GM20000 (cell line): ENCODE results near the gene IL18RAP.

Source experiments
- DNase-seq: peaks from one replicate; pipeline ENCODE4 v3.0.0; 2012; ENCODE audit warnings: low spot score
- TF ChIP-seq, protein P1 (sequence below): IDR thresholded peaks from 2 replicates; pipeline ENCODE4 v1.5.1; 2012; ENCODE audit warnings: mild to moderate bottlenecking, control low read depth; ENCODE audit errors: extremely low read depth, missing control alignments

Gene IL18RAP

DNA sequence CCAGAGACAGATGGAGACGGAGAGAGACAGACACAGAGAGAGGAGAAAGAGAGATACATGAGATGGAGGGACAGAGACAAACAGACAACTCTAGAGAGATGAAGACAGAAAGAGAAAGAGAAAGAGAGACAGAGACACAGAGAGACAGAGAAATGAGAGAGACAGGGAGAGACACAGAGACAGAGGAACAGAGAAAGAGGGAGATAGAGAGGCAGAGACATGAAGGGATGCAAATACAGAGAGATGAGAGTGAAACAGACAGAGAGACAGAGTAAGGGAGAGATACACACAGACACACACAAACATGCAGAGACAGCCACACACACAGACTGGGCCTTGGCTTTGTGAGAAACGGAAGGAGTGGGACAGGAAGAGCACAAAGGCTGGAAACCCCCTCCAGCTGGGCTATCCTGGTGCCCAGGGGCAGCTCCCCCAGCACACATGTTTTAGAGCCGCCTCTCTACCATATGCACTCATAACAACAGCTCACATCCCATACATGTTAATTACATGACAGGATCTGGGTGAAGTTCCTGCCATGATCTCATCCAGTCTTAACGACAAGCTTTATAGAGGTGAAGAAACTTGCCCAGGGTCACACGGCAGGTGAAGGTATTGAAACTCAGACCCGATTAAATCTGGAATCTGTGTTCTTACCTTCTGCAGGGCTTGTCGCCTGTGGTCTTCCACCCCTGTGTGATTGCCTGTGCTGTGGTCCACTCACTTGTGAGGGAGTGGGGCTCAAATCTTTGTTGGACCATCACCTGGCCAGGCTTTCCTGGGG lies 35.0 kb upstream of the IL18RAP start:
- TF ChIP-seq, protein P1, sequence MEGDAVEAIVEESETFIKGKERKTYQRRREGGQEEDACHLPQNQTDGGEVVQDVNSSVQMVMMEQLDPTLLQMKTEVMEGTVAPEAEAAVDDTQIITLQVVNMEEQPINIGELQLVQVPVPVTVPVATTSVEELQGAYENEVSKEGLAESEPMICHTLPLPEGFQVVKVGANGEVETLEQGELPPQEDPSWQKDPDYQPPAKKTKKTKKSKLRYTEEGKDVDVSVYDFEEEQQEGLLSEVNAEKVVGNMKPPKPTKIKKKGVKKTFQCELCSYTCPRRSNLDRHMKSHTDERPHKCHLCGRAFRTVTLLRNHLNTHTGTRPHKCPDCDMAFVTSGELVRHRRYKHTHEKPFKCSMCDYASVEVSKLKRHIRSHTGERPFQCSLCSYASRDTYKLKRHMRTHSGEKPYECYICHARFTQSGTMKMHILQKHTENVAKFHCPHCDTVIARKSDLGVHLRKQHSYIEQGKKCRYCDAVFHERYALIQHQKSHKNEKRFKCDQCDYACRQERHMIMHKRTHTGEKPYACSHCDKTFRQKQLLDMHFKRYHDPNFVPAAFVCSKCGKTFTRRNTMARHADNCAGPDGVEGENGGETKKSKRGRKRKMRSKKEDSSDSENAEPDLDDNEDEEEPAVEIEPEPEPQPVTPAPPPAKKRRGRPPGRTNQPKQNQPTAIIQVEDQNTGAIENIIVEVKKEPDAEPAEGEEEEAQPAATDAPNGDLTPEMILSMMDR: no peak
- peak; percentile 48 for DNase-seq

DNA sequence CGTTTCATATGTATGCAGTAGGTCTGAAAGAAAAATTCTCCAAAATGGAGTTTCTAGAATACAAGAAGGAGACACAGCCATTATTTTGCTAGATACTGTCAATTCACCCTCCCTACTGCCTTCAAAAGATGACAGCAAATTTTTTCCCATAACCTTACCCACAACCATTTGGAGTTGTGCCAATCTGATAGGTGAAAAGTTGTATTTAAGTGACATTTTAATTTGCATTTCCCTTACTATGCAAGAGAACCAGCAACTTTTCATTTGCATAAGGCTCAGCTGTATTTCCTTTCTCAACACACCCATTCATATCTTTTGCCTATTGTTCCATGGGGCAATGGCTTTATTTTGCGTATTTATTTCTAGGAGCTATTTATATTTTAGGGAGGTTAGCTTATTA lies 31.4 kb upstream of the IL18RAP start:
- no peak for DNase-seq

DNA sequence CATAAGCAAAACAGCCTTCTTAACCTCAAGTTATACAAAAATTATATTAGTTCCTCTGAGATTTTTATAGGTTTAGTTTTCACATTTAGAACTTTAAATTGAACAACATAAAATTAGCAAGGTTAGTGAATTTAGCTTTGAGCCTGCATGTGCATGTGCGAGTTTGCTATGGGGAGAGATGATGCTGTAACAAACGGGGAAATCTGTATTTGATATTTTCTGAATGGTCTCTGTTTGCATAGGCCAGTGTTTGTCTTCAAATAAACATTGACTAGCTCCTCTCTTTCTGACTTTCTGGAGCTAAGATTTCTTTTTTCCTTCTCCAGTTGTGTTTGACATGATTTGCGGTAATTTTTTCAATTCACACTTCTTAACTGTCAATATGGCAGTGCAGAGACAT lies 30.9 kb upstream of the IL18RAP start:
- DNase-seq: no peak
- TF ChIP-seq, protein P1: no peak

More for the DNA sequence above, 31.4 kb upstream of the IL18RAP start:
- TF ChIP-seq, protein P1: no peak

DNA sequence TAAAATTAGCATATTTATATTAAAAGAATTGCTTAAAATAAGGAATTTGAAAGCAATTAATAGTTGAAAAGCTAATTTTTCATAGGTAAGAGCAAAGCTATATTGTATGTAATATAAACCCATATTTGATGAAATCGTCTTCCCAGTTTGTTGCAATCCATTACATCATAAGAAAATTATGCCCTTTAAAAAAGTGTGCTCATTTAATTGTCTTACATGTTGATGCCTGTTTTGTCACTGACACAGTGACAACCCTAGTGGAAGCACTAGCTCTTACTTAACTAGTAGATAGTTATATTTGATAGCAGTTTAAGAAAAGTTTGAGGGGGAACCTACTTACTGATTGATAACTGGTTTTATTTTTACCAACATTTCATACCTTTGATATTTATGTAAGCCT lies 30.0 kb upstream of the IL18RAP start:
- TF ChIP-seq, protein P1: no peak
- DNase-seq: no peak

DNA sequence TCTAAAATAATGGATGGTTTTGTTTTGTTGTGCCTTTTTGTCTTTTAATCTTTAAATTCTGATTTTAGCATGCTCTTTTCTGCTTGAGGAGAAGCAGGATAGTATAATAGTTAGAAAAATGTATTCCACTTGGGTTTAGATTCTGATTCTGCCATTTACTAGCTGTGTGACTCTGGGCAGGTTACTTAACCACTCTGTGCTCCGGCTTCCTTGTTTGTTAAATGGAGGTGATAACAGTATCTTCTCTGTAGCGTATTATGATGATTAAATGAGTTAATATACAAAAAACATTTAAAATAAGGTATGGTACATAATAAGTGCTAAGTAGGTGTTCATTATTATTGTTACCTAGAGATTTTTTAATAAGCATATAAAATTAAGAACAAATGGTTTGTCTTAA lies 26.9 kb upstream of the IL18RAP start:
- no peak for DNase-seq
- TF ChIP-seq, protein P1: no peak

DNA sequence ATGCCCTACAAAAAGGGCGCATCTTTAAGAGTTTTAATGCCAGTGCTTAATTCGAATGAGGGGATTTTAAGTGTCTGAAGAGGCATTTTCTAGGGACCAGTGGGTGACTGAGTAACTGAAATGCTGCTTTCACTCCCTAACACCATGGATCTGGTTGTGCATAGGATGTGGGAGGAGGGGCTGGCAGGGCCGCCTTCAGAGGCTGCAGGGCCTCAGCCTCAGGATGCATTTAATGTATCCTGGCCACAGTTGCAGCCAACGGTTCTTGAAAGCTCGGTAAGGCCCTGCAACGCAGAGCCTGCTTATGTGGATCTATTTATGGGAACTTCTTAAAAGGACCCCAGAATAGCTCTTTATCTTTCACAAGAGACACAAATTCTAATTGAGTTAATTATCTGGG lies 25.8 kb upstream of the IL18RAP start:
- TF ChIP-seq, protein P1: no peak
- DNase-seq: no peak

DNA sequence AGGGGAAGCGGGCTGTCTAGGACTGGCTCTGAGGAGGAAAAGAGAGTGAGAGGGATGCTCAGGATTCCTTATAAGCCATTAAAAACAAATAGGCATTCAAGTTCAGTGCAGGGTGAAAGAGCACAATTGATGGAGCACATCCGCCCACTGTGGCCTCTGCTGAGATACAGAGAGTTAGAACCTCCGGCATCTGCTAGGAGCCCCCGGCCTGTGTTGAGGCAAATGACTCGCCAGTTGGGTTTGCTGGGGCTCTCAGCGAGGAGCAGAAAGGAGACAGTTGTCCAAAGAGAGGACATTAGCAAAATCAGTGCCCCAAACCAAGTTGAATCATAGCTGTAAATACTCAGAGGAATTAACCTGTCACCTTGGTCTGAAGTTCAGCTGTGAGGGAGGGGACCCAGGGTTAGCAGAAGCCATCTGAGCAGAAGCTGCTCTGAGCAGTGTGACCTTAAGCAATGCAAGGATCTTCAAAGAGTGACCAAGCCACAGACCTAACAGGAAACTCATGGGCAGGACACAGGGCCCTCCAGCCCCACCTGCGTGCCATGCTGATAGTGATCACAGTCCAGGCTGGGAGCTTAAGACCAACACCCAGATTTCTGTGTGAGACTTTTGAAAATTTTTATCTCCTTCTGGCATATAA lies 23.3 kb upstream of the IL18RAP start:
- no peak for DNase-seq
- TF ChIP-seq, protein P1: no peak
